GM18519 (cell line): ENCODE measurements around the gene TMEM178B.
"Not testable (repeated sequence)": the region's sequence is repeated elsewhere in the genome, so short reads cannot be mapped to it uniquely, and the experiment has no call there.

Experiments
- ATAC-seq: cut with Tn5 transposase; IDR thresholded peaks from one replicate; pipeline ENCODE4 v1.9.1; 2021; ENCODE audit warnings: mild to moderate bottlenecking, moderate library complexity; ENCODE audit not compliant: unreplicated experiment, low FRiP score

Gene TMEM178B

GRCh38 chr7:141132671-141133070 is 58.8 kb downstream of the TMEM178B start:
- no peak for ATAC-seq

DNA sequence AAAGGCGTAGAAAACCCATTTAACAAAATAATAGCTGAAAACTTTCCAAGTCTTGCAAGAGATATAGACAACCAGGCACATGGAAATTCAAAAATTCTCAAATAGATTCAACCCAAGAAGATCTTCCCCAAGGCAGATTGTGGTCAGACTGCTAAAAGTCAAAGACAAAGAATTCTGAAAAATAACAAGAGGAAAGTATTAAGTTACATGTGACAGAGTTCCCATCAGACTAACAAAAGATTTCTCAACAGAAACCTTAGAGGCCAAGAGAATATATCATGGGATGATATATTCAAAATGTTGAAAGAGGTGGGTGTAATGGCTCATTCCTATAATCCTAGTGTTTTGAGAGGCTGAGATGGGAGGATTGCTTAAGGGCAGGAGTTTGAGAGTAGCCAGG is 59.8 kb downstream of the TMEM178B start:
- no peak for ATAC-seq

DNA sequence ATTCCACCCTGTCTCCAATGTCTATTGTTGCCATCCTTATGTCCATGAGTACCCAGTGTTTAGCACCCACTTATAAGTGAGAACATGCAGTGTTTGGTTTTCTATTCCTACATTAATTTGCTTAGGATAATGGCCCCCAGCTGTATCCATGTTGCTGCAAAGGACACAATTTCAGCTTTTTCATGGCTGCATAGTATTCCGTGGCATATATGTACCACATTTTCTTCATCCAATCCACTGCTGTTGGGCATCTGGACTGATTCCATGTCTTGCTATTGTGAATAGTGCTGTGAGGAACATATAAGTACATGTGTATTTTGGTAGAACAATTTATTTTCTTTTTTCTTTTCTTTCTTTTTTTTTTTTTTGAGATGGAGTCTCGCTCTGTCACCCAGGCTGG is 68.2 kb downstream of the TMEM178B start:
- ATAC-seq, result no peak

DNA sequence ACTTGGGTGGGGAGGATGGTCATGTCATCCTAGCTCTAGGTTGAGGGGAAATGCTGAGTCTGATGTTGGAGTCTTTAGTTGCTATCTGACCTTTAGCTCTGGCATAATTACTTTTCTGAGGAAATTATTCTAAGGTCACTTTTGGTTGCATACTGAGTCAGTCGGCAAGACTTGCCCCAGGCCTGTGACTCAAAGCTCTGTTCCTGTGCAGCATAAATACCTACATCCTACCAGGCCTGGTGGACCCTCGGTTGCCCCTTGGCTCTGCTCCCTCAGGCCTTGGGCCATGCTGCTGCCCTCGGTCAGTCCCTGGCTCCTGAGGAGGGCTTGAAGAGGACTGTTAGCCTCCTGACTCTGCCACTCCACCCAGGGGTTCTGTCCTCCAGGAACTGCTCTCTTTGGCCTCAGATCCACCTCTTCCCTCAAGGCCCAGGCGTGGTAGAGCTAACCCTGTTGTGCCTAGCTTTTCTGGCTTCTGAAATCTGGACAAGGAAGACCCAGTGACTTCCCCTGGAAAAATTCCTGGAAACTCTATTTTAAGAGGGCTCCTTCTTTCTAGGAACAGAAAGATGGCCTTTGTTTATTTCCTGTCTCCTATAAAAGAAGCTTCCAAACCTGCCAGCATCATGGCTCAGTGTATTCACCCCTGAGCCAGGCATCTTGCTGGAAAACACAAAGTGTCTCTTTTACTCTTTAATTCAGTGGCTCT is 71.2 kb downstream of the TMEM178B start:
- ATAC-seq, result no peak

- no peak for ATAC-seq
Observed at GRCh38 chr7:141145630-141145982, 71.7 kb downstream of the TMEM178B start.

- no peak for ATAC-seq
Observed at GRCh38 chr7:141147482-141147881, 73.6 kb downstream of the TMEM178B start.

- ATAC-seq, result no peak
Observed at GRCh38 chr7:141150465-141150864, 76.6 kb downstream of the TMEM178B start.

DNA sequence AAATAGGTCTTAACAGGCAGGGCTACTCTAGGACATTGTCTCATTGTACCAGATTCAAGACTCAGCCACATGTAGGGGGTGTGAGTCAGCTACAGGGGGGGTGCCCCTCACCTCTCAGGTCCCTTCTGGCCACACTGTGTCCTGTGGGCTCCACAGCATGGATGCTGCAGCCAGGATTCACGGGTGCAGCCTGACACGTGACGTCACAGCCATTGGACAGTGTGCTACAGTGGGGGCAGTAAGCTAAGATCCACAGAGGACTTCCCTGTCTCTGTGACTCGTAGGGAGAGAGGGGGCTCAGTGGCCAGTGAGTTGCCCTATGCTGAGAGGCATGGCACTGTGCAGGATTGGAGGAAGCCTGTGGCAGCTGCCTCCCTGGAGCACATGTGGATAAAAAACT is 77.9 kb downstream of the TMEM178B start:
- no peak for ATAC-seq

- ATAC-seq, result no peak
Observed at GRCh38 chr7:141153231-141153630, 79.4 kb downstream of the TMEM178B start.

GRCh38 chr7:141154131-141154732 is 80.4 kb downstream of the TMEM178B start:
- ATAC-seq, result no peak

DNA sequence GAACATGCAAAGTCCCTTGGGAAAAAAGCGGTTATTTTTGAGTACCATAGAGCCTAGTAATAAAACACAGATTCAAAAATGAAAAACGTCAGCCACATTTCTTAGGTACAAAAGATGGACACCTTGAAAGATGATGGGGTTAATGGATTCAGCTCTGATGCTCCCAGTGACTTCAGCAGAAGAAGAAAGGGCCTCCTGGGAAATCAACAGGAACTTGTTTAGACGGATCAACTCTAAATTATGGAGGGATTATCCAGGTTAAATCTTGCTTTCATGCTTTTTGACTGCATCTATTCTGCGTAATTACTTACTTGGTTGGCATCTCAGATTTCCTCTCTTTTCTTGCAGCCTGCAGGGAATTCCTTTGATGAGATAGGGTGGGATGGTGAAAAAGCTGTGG is 82.5 kb downstream of the TMEM178B start:
- no peak for ATAC-seq

DNA sequence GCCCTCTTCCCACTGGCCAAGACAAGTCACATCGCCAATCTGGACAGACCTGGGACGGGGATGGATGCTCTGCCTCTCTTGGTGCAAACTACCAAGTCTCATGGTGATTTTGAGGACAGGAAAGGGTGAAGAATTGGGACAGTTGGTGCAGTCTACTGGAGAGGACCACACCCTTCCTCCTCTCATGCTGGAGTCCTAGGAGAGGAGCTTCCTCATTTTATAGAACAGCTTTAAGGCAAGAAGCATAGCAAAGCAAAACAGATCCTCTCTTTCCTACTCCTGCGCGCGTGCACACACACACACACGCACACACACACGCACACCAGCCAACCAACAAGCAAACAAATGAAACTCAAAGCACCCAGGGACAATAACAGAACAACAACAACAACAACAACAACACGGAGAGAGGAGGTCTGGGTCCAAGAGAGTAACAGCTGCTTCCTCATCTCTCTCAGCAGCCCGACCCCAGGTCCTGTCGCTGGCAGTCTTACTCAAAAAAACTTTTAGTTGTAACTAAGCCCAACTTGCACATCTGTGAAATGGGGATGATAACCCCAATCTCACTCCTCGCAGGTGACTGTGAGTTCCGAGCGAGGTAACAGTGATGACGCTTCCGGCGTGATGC is 83.4 kb downstream of the TMEM178B start:
- no peak for ATAC-seq

DNA sequence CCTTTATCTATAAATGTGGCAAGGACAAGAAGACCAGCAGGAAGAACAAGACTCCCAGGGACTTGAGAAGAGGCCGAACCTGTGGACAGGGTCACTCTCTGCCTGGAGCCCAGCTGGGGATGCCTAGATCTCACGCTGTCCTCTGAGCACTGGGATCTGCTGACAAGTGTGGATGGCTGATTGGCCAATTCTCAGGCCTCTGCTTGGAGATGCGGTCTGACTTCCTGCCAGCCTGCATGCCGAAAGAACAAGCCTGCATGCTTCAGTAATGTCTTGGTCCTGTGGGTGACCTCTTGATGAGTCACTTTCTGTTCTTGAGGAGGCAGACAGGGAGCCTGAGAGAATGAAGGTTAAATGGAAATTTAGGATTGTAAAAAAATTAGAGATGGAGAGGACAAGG is 84.7 kb downstream of the TMEM178B start:
- no peak for ATAC-seq

DNA sequence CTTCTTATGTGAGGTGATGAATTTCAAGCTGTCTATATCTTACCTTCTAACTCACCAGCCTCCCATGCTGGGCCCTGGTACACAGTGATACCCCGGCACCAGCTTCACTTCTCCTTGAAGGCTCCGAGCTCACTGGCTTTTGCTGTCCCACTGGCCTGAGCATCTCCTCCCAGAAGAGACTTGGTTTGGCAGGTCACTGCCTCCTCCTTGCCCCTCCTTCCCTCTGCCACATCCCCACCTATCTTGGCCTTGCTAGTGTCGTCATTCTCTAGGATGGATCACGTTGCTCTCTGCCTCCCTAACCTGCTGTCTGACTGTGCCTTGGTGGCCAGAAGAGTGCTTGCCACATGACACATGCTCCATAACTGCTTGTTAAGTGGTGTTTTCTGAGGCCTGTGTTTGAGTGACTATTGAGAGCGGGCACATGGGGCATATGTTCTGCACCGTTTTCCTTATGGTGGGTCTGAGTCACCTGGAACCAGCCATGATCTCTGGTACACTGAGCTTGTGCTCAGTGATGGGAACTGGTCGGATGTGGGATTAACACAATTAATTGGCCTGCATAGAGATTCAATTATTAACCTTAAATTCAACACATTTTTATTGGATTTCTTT is 86.5 kb downstream of the TMEM178B start:
- no peak for ATAC-seq

- no peak for ATAC-seq
Observed at GRCh38 chr7:141161550-141162535, 88.0 kb downstream of the TMEM178B start.

DNA sequence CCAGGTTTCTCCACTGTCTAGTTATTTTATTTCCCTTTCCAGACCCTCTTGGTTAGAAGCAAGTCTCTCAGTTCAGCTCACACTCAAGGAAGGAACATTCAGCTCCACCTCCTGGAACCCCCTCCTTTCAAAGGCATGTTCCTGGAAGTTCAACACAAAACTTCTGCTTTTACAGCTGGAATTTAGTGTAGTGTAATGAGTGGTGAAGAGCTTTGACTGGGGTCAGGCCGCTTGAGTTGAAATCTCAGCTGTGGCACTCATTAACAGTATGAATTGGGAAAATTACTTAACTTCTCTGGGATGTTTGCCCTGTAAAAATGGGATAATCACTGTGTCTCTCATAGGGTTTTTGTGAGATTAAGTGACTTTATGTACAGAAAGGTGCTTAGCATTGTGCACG is 91.7 kb downstream of the TMEM178B start:
- no peak for ATAC-seq

- no peak for ATAC-seq
Observed at GRCh38 chr7:141166926-141167325, 93.1 kb downstream of the TMEM178B start.

GRCh38 chr7:141167381-141167964 is 93.6 kb downstream of the TMEM178B start:
- no peak for ATAC-seq

- ATAC-seq, result not testable (repeated sequence)
Observed at GRCh38 chr7:141169157-141169556, 95.3 kb downstream of the TMEM178B start.

- ATAC-seq, result not testable (repeated sequence)
Observed at GRCh38 chr7:141175728-141176127, 101.9 kb downstream of the TMEM178B start.
